H9 (cell line): ENCODE data around the gene GPC6. TPM values are rescaled to one million over a fixed set of nuclear protein-coding genes. Genes with fewer than 3 reads are reported as not detected.
A peak's percentile ranks its signal among the peaks of the same experiment; 100 is the strongest.

Experiments used
- DNase-seq: peaks from one replicate; pipeline ENCODE4 v3.0.0-alpha.2; 2017
- H2AFZ ChIP-seq: one replicate; pipeline ENCODE4 v1.6.1; 2013; ENCODE audit warnings: mild to moderate bottlenecking, low read length, control low read depth, moderate library complexity
- H2AK5ac ChIP-seq: 2 replicates; pipeline ENCODE4 v1.6.1; 2013; ENCODE audit warnings: low read length, control low read depth, mixed read lengths; ENCODE audit not compliant: insufficient read length
- H2BK120ac ChIP-seq: one replicate; pipeline ENCODE4 v1.6.1; 2013; ENCODE audit warnings: low read depth, mild to moderate bottlenecking, low read length, control low read depth, inconsistent platforms; ENCODE audit not compliant: poor library complexity, severe bottlenecking
- H2BK12ac ChIP-seq: 2 replicates; pipeline ENCODE4 v1.6.1; 2013; ENCODE audit warnings: low read length, control low read depth, mixed read lengths, low read depth; ENCODE audit not compliant: insufficient read length
- H2BK15ac ChIP-seq: 2 replicates; pipeline ENCODE4 v1.6.1; 2013; ENCODE audit warnings: low read depth, low read length, control low read depth
- H2BK20ac ChIP-seq: one replicate; pipeline ENCODE4 v1.6.1; 2013; ENCODE audit warnings: low read depth, mild to moderate bottlenecking, low read length, control low read depth, inconsistent platforms; ENCODE audit not compliant: poor library complexity, severe bottlenecking
- H2BK5ac ChIP-seq: 2 replicates; pipeline ENCODE4 v1.6.1; 2013; ENCODE audit warnings: low read length, control low read depth, mixed read lengths; ENCODE audit not compliant: insufficient read length
- H3K14ac ChIP-seq: 2 replicates; pipeline ENCODE4 v1.6.1; 2013; ENCODE audit warnings: low read length, control low read depth; ENCODE audit not compliant: insufficient read depth
- H3K18ac ChIP-seq: 2 replicates; pipeline ENCODE4 v1.6.1; 2013; ENCODE audit warnings: low read depth, mild to moderate bottlenecking, mixed read lengths, low read length, control low read depth; ENCODE audit not compliant: insufficient read length
- H3K23ac ChIP-seq: 2 replicates; pipeline ENCODE4 v1.6.1; 2013; ENCODE audit warnings: low read length, control low read depth, mixed read lengths, low read depth; ENCODE audit not compliant: insufficient read length
- H3K23me2 ChIP-seq: 2 replicates; pipeline ENCODE4 v1.6.1; 2013; ENCODE audit warnings: low read depth, mild to moderate bottlenecking, mixed read lengths, low read length, control low read depth; ENCODE audit not compliant: insufficient read length, poor library complexity, severe bottlenecking
- H3K27ac ChIP-seq: 2 replicates; pipeline ENCODE4 v1.5.1; 2013; ENCODE audit warnings: low read length, control low read depth, mixed read lengths, low read depth; ENCODE audit not compliant: insufficient read length
- H3K27me3 ChIP-seq: 2 replicates; pipeline ENCODE4 v1.6.1; 2013; ENCODE audit warnings: low read length, control low read depth, inconsistent platforms; ENCODE audit not compliant: insufficient read depth
- H3K4ac ChIP-seq: 2 replicates; pipeline ENCODE4 v1.6.1; 2013; ENCODE audit warnings: low read depth, mild to moderate bottlenecking, control low read depth, inconsistent platforms, low read length, moderate library complexity
- H3K4me1 ChIP-seq: 2 replicates; pipeline ENCODE4 v1.6.1; 2013; ENCODE audit warnings: low read length, control low read depth, inconsistent platforms; ENCODE audit not compliant: insufficient read depth
- H3K4me2 ChIP-seq: 2 replicates; pipeline ENCODE4 v1.6.1; 2013; ENCODE audit warnings: low read length, control low read depth, mixed read lengths; ENCODE audit not compliant: insufficient read length, insufficient read depth
- H3K56ac ChIP-seq: 2 replicates; pipeline ENCODE4 v1.6.1; 2013; ENCODE audit warnings: low read depth, mild to moderate bottlenecking, mixed read lengths, low read length, control low read depth; ENCODE audit not compliant: insufficient read length
- H3K79me1 ChIP-seq: 2 replicates; pipeline ENCODE4 v1.6.1; 2013; ENCODE audit warnings: low read depth, mild to moderate bottlenecking, moderate library complexity, low read length, control low read depth, inconsistent platforms; ENCODE audit not compliant: insufficient read depth, poor library complexity, severe bottlenecking
- H3K79me2 ChIP-seq: 2 replicates; pipeline ENCODE4 v1.6.1; 2013; ENCODE audit warnings: low read length, control low read depth, inconsistent platforms; ENCODE audit not compliant: insufficient read depth
- H3K9ac ChIP-seq: 2 replicates; pipeline ENCODE4 v1.6.1; 2013; ENCODE audit warnings: low read length, control low read depth, mixed read lengths; ENCODE audit not compliant: insufficient read length; ENCODE audit errors: extremely low read depth
- H3K9me3 ChIP-seq: one replicate; pipeline ENCODE4 v1.6.1; 2013; ENCODE audit warnings: low read depth, low read length, inconsistent platforms; ENCODE audit not compliant: control insufficient read depth
- H3T11ph ChIP-seq: one replicate; pipeline ENCODE4 v1.6.1; 2013; ENCODE audit warnings: mild to moderate bottlenecking, low read length, control low read depth, inconsistent platforms
- H4K20me1 ChIP-seq: one replicate; pipeline ENCODE4 v1.6.1; 2013; ENCODE audit not compliant: control insufficient read depth, insufficient read length, insufficient read depth
- H4K5ac ChIP-seq: 2 replicates; pipeline ENCODE4 v1.6.1; 2013; ENCODE audit warnings: low read depth, mild to moderate bottlenecking, mixed read lengths, low read length, control low read depth; ENCODE audit not compliant: insufficient read length
- H4K8ac ChIP-seq: replicated peaks from 2 replicates; pipeline ENCODE4 v1.6.1; 2013; ENCODE audit warnings: low read length, control low read depth, mixed read lengths, low read depth; ENCODE audit not compliant: insufficient read length
- H4K91ac ChIP-seq: 2 replicates; pipeline ENCODE4 v1.6.1; 2013; ENCODE audit warnings: low read depth, mild to moderate bottlenecking, moderate library complexity, mixed read lengths, low read length, control low read depth; ENCODE audit not compliant: insufficient read length
- H3K27ac Mint-ChIP-seq, 3 experiments: 2 replicates in 2 of 3; 3 replicates in 1 of 3; pipeline ENCODE4 v1.8.0; 2020 to 2021; ENCODE audit warnings: mixed read lengths in 3 of 3, mild to moderate bottlenecking in 1 of 3, moderate library complexity in 1 of 3
- H3K27me3 Mint-ChIP-seq: 2 replicates; pipeline ENCODE4 v1.8.0; 2021; ENCODE audit warnings: low read depth, mild to moderate bottlenecking, moderate library complexity, mixed read lengths
- H3K36me3 Mint-ChIP-seq, 3 experiments: 2 replicates in 2 of 3; 3 replicates in 1 of 3; pipeline ENCODE4 v1.8.0; 2020 to 2021; ENCODE audit warnings: low read depth in 3 of 3, mixed read lengths in 3 of 3; ENCODE audit not compliant: insufficient read depth in 1 of 3
- H3K4me1 Mint-ChIP-seq, 2 experiments: 2 replicates each; pipeline ENCODE4 v1.8.0; 2020; ENCODE audit warnings: mixed read lengths in 2 of 2
- H3K4me3 Mint-ChIP-seq, 2 experiments: 2 replicates in 1 of 2; 3 replicates in 1 of 2; pipeline ENCODE4 v1.8.0; 2020 to 2021; ENCODE audit warnings: mild to moderate bottlenecking in 2 of 2, mixed read lengths in 2 of 2, moderate library complexity in 1 of 2
- H3K9me3 Mint-ChIP-seq, 2 experiments: 2 replicates in 1 of 2; 3 replicates in 1 of 2; pipeline ENCODE4 v1.8.0; 2020; ENCODE audit warnings: mild to moderate bottlenecking in 2 of 2, mixed read lengths in 2 of 2, moderate library complexity in 1 of 2
- CTCF ChIP-seq: fragments of 200-600 bp; sonication (generic); conservative IDR thresholded peaks from 3 replicates; pipeline ENCODE4 v1.8.0; 2021; ENCODE audit warnings: antibody characterized with exemption, mild to moderate bottlenecking
- WGBS: extraction: QIAGEN DNeasy Blood & Tissue Kit; methylation state at CpG from one replicate; pipeline ENCODE4 v1.1.7; 2013; ENCODE audit warnings: missing lambda C conversion rate, low lambda C conversion rate, mixed read lengths; ENCODE audit not compliant: insufficient read length; ENCODE audit errors: extremely low coverage; 5-methylcytosine and 5-hydroxymethylcytosine counted together
- total RNA-seq: library from RNA; stranded (reverse); gene quantifications from 2 replicates; pipeline ENCODE4 v1.2.1, GENCODE V29; 2021

The GPC6 gene
- total RNA-seq, 1 experiment from 2014 or later = 15.6 TPM

DNA sequence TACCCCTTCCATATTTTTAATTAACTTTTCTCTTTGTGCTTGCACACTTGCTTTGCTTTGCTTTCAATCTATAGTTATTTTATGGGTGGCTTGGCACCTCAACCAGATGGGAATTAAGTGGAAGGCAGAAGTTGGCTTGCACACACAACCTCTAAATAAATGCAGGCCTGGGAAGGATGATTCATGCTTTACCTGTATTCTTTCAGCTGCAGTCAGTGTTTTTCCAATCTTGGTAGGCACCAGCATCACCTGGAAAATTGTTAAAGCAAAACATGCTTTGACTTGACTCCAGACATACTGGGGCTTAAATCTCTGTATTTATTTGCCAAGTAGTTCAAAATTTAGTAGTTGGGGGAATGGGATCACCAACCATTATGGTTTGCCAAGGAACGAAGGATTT lies 543.0 kb downstream of the GPC6 start:
- Histone ChIP-seq H3K23me2 (no peaks in the 10 kb centered on the region), H2AK5ac (no peak overlapping the region), H4K20me1 (no peaks in the 10 kb centered on the region), H3K9ac (no peak overlapping the region), H2BK120ac (no peak overlapping the region), H3K79me1 (no peaks in the 10 kb centered on the region), H3K27ac (no peak overlapping the region), H3K9me3 (no peaks in the 10 kb centered on the region), H3K27me3 (no peaks in the 10 kb centered on the region), H2BK12ac (no peak overlapping the region), H2BK15ac (no peak overlapping the region), H3T11ph (no peak overlapping the region), H3K23ac (no peak overlapping the region), H4K91ac (no peak overlapping the region), H3K4me2 (no peak overlapping the region), H3K4me1 (no peaks in the 10 kb centered on the region), H3K56ac (no peak overlapping the region), H2AFZ (no peak overlapping the region), H2BK20ac (no peak overlapping the region), H4K8ac (no peak overlapping the region), H3K79me2 (no peaks in the 10 kb centered on the region), H4K5ac (no peak overlapping the region), H3K4ac (no peak overlapping the region), H3K18ac (no peak overlapping the region), H3K14ac (no peak overlapping the region), H2BK5ac (no peak overlapping the region)
- no peak for DNase-seq
- WGBS = no CpG with 5 or more reads among the region's 1 CpG
- H3K9me3 Mint-ChIP-seq = no peaks in the 10 kb centered on the region
- peak overlapping the region in 1 of 3 experiments; percentile 14; a peak in 1 of 7 replicates for H3K27ac Mint-ChIP-seq
- peaks cover 21% of the 10 kb centered on the region in 2 experiments for H3K4me1 Mint-ChIP-seq
- no peak for TF ChIP-seq CTCF
- peaks cover 0 to under 1% (median 0%) of the 10 kb centered on the region in 3 experiments; a peak in 1 of 7 replicates for H3K36me3 Mint-ChIP-seq
- no peak overlapping the region for H3K4me3 Mint-ChIP-seq
- H3K27me3 Mint-ChIP-seq = no peaks in the 10 kb centered on the region
